Natural killer cell (primary cell): ENCODE measurements around the gene GJD4. TPM values are rescaled to one million over a fixed set of nuclear protein-coding genes. Genes with fewer than 3 reads are reported as not detected.
A peak's percentile ranks its signal among the peaks of the same experiment; 100 is the strongest.

Source experiments
- ATAC-seq, 3 donors: fragments of 150-1000 bp in 2 of 3; fragments of 200-7000 bp in 1 of 3; cut with Tn5 transposase; 1 replicate in 1 of 3; 2 replicates in 2 of 3; pipeline ENCODE4 v1.10.0; 2021; ENCODE audit warnings: mild to moderate bottlenecking in 2 of 3, moderate library complexity in 2 of 3
- DNase-seq, 2 donors: peaks; one replicate each; pipeline versions ENCODE4 v3.0.0 to v3.0.0-alpha.2; 2013 to 2021; ENCODE audit warnings: mixed read lengths in 1 of 2
- H3K27ac ChIP-seq: one replicate; pipeline ENCODE4 v1.5.1; 2013; ENCODE audit warnings: mild to moderate bottlenecking, low read length
- H3K27me3 ChIP-seq: one replicate; pipeline ENCODE4 v1.6.1; 2013; ENCODE audit warnings: low read length; ENCODE audit not compliant: control insufficient read depth, insufficient read depth
- H3K36me3 ChIP-seq: one replicate; pipeline ENCODE4 v1.6.1; 2013; ENCODE audit warnings: low read length; ENCODE audit not compliant: control insufficient read depth, insufficient read depth
- H3K4me1 ChIP-seq: one replicate; pipeline ENCODE4 v1.6.1; 2013; ENCODE audit warnings: low read length; ENCODE audit not compliant: control insufficient read depth, insufficient read depth
- H3K4me3 ChIP-seq: one replicate; pipeline ENCODE4 v1.5.1; 2013; ENCODE audit warnings: low read length
- H3K9me3 ChIP-seq: one replicate; pipeline ENCODE4 v1.6.1; 2013; ENCODE audit warnings: low read length; ENCODE audit not compliant: control insufficient read depth, insufficient read depth
- H3K27ac Mint-ChIP-seq, 2 donors: one replicate each; pipeline ENCODE4 v1.8.0; 2022; ENCODE audit warnings: mild to moderate bottlenecking in 2 of 2, mixed read lengths in 2 of 2, moderate library complexity in 1 of 2
- H3K27me3 Mint-ChIP-seq, 2 donors: one replicate each; pipeline ENCODE4 v1.8.0; 2022; ENCODE audit warnings: low read depth in 2 of 2, mixed read lengths in 2 of 2
- H3K36me3 Mint-ChIP-seq: one replicate; pipeline ENCODE4 v1.8.0; 2022; ENCODE audit warnings: mixed read lengths
- H3K4me1 Mint-ChIP-seq, 2 donors: one replicate each; pipeline ENCODE4 v1.8.0; 2022; ENCODE audit warnings: mixed read lengths in 2 of 2
- H3K4me3 Mint-ChIP-seq: one replicate; pipeline ENCODE4 v1.8.0; 2022; ENCODE audit warnings: mild to moderate bottlenecking, moderate library complexity, mixed read lengths
- H3K9me3 Mint-ChIP-seq, 2 donors: one replicate each; pipeline ENCODE4 v1.8.0; 2022; ENCODE audit warnings: mixed read lengths in 2 of 2
- WGBS: methylation state at CpG from one replicate; pipeline ENCODE4 v1.1.7; 2013; ENCODE audit warnings: missing lambda C conversion rate; ENCODE audit not compliant: insufficient coverage; 5-methylcytosine and 5-hydroxymethylcytosine counted together
- intact Hi-C: fragments of 100-400 bp; cut with micrococcal nuclease; formaldehyde crosslinking; loops from one replicate; pipeline ENCODE4 v1.14.2; 2022
- total RNA-seq, 4 donors: library from RNA; stranded (reverse); fragments of 120-200 nt in 1 of 4; gene quantifications; one replicate each; pipeline versions ENCODE4 v1.2.3 to v1.2.4, GENCODE V29; 2013 to 2022
- TF ChIP-seq, protein P1 (sequence below): fragments of 200-600 bp; IDR thresholded peaks from one replicate; pipeline ENCODE4 v1.8.0; 2022; ENCODE audit warnings: antibody characterized with exemption

Gene GJD4, protein sequence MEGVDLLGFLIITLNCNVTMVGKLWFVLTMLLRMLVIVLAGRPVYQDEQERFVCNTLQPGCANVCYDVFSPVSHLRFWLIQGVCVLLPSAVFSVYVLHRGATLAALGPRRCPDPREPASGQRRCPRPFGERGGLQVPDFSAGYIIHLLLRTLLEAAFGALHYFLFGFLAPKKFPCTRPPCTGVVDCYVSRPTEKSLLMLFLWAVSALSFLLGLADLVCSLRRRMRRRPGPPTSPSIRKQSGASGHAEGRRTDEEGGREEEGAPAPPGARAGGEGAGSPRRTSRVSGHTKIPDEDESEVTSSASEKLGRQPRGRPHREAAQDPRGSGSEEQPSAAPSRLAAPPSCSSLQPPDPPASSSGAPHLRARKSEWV
- total RNA-seq, result not detected
- not detected for total RNA-seq (2013)

DNA sequence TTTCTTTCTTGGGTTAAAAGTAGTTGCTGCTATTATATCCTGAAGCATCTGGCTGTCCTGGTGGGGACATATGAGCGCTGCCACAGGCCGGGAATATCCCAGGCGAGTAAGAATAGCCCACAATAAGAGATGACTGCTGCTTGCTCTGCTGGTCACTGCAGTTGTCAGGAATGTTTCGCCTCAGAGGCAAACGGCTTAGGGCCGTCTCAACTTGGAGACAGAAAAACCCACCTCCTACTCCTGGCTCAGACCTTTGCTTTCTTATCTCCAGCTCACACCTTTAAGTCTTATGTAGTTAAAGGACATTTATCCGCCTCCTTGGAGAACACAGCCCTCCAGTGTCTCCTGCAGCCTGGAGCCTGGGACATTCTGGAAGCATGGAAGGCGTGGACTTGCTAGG lies at the start of gene GJD4:
TSS of gene GJD4 (plus strand) at position 151 of the 400 bp plus-strand sequence. CDS start at position 378, 227 bp downstream.
- no peaks in the 10 kb centered on the region for H3K9me3 Mint-ChIP-seq
- no peaks in the 10 kb centered on the region for H3K36me3 Mint-ChIP-seq
- no peak for DNase-seq
- peaks cover 23 to 44% of the 10 kb centered on the region in 2 donors for H3K27me3 Mint-ChIP-seq
- no peak within 1 kb of the TSS for H3K4me3 ChIP-seq
- no peaks in the 10 kb centered on the region for H3K36me3 ChIP-seq
- H3K27ac Mint-ChIP-seq, result no peak within 1 kb of the TSS
- intact Hi-C loops, result no loop called here
- ATAC-seq, result no peak
- no peak within 1 kb of the TSS for H3K4me3 Mint-ChIP-seq
- no peaks in the 10 kb centered on the region for H3K9me3 ChIP-seq
- peaks cover 9% of the 10 kb centered on the region for H3K4me1 ChIP-seq
- no peak within 1 kb of the TSS for H3K27ac ChIP-seq
- peaks cover 14% of the 10 kb centered on the region for H3K27me3 ChIP-seq
- 65% methylated on average over 8 of the region's 8 CpGs for WGBS
- TF ChIP-seq, protein P1, sequence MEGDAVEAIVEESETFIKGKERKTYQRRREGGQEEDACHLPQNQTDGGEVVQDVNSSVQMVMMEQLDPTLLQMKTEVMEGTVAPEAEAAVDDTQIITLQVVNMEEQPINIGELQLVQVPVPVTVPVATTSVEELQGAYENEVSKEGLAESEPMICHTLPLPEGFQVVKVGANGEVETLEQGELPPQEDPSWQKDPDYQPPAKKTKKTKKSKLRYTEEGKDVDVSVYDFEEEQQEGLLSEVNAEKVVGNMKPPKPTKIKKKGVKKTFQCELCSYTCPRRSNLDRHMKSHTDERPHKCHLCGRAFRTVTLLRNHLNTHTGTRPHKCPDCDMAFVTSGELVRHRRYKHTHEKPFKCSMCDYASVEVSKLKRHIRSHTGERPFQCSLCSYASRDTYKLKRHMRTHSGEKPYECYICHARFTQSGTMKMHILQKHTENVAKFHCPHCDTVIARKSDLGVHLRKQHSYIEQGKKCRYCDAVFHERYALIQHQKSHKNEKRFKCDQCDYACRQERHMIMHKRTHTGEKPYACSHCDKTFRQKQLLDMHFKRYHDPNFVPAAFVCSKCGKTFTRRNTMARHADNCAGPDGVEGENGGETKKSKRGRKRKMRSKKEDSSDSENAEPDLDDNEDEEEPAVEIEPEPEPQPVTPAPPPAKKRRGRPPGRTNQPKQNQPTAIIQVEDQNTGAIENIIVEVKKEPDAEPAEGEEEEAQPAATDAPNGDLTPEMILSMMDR, result no peak
- H3K4me1 Mint-ChIP-seq, result peaks cover 0 to 9% of the 10 kb centered on the region in 2 donors

DNA sequence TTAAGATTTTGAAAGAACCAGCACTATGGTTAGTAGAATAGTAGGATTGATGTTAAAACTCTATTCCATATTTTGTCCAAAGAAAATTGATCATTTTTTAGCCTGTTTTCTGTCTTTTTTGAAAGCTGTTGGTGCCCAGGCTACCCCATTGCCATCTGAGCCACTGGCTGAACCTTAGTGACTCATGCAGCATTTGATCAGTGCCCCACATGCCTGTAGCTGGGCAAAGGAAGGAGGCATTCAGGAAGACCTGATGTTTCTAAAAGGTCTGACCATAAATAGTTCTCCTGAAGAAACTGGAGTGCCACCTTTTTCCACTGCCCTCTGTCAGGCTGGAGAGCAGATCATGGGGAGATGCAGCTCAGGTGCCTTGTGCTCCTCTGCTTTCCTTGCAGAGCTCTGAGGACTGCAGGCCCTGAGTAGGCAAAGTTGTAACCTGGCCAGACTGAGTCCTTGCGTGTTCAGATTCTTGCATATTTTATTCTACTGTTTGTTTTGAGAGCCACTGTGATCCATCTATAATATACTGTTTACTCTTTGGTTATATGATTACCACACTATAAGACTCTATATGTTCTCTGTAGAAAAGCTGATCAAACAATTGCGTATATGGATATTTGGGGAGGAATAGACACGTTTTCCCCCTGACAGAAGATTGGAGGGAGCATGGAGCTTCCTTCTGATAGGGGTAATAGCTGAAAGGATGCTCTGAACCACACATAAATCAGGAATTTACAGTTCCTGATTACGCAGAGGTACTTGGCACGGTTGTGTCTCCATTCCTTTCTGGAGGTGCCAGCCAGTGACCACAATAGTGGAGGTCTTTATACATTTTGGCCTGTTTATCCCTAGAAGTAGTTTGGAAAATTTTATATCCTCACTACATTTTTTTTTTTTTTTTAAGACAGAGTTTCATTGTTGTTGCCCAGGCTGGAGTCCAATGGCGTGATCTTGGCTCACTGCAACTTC lies 48.9 kb upstream of the GJD4 start:
- intact Hi-C loops, result no loop called here

DNA sequence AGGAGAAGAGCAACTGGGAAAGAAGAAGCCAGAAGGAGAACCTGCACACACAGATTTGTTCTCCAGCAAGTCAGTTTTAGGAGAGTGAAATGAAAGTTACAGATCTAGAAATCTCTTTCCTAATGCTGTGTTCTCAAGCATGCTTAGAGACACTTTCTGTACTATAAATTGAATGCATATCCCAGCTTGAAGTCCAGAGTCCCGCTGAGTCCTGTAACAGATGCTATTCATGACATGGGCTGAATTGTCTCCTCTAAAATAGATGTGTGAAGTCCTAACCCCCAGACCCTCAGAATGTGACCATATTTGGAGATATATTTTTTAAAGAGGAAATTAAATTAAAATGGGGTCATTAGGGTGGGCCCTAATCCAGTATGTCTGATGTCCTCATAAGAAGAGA lies 46.9 kb upstream of the GJD4 start:
- no peak for ATAC-seq
- intact Hi-C loops, result no loop called here
- H3K4me1 Mint-ChIP-seq, result peaks cover 3 to 16% of the 10 kb centered on the region in 2 donors
- no peak overlapping the region for H3K4me3 Mint-ChIP-seq
- H3K4me3 ChIP-seq, result no peak overlapping the region
- no peaks in the 10 kb centered on the region for H3K36me3 Mint-ChIP-seq
- H3K27me3 ChIP-seq, result no peaks in the 10 kb centered on the region
- TF ChIP-seq, protein P1, result no peak
- DNase-seq, result no peak
- peak overlapping the region in 1 of 2 donors; percentile 40 for H3K27ac Mint-ChIP-seq
- H3K4me1 ChIP-seq, result no peaks in the 10 kb centered on the region
- no peaks in the 10 kb centered on the region for H3K9me3 ChIP-seq
- H3K36me3 ChIP-seq, result peaks cover 3% of the 10 kb centered on the region
- no peaks in the 10 kb centered on the region for H3K9me3 Mint-ChIP-seq
- no peak overlapping the region for H3K27ac ChIP-seq
- WGBS, result 100% methylated on average over 1 of the region's 1 CpG
- no peaks in the 10 kb centered on the region for H3K27me3 Mint-ChIP-seq

More for the DNA sequence above, 48.9 kb upstream of the GJD4 start:
- peaks cover 10% of the 10 kb centered on the region for H3K36me3 ChIP-seq
- 100% methylated on average over 5 of the region's 6 CpGs for WGBS
- H3K4me1 ChIP-seq, result no peaks in the 10 kb centered on the region
- H3K4me3 ChIP-seq, result no peak overlapping the region
- Mint-ChIP-seq H3K9me3 (no peaks in the 10 kb centered on the region), H3K36me3 (no peaks in the 10 kb centered on the region), H3K4me3 (no peak overlapping the region), H3K4me1 (peaks cover 0 to 23% of the 10 kb centered on the region in 2 donors), H3K27me3 (no peaks in the 10 kb centered on the region), H3K27ac (no peak overlapping the region)
- ATAC-seq, result no peak
- TF ChIP-seq, protein P1, result no peak
- H3K27ac ChIP-seq, result no peak overlapping the region
- H3K9me3 ChIP-seq, result no peaks in the 10 kb centered on the region
- H3K27me3 ChIP-seq, result no peaks in the 10 kb centered on the region
- DNase-seq, result no peak
